Measurements from ENCODE around the gene AKR7A3. TPM values are rescaled to one million over a fixed set of nuclear protein-coding genes. Genes with fewer than 3 reads are reported as not detected.

Gene AKR7A3
- total RNA-seq, 1 donor from 2014 or later: 4.6 TPM

DNA sequence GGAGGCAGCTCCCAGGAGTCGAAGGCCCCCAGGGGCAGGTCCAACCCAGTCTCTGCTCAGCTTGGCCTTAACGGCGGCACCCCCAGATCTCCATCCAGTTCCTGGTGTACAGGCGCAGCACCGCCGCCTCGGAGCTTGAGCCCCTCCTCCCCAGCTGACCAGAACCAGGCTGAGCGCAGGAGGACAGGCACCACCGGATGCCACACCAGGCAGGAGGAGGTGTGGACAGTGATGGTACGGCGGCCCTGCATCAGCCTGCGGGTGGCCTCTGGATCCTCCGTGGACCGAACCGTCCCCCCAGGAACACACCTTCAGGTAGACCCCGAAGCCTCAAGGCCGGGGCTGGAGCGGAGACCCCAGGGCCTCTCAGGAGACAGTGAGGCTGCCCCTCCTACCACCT is 39.9 kb upstream of the AKR7A3 start:
- Mint-ChIP-seq H3K36me3 (peaks cover 4% of the 10 kb centered on the region), H3K27ac (no peak overlapping the region), H3K27me3 (no peaks in the 10 kb centered on the region)

DNA sequence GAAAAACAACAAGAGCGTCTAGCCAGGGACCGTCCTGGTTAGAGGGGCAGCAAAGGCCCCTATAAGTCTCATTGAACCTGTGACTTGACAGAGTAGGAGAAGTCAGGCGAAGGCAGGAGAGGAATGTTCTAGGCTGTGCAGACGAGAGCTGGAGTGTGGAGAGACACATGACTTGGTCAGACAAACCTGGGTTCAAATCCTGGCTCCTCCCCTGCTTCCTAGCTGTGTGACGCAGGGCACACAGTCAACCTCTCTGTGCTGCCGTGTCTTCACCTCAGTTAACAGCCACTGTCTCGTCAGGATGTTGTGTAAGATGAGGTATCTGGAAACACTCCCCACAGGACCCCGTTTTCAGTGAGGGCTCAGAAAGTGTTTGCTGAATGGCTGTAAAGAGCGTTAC is 39.2 kb upstream of the AKR7A3 start:
- Mint-ChIP-seq H3K27me3 (no peaks in the 10 kb centered on the region), H3K27ac (peak overlapping the region; percentile 10), H3K4me3 (no peak overlapping the region), H3K36me3 (peaks cover 4% of the 10 kb centered on the region), H3K9me3 (no peaks in the 10 kb centered on the region), H3K4me1 (ENCODE audit: unreplicated experiment) (no peaks in the 10 kb centered on the region)
- TF ChIP-seq, protein P1, sequence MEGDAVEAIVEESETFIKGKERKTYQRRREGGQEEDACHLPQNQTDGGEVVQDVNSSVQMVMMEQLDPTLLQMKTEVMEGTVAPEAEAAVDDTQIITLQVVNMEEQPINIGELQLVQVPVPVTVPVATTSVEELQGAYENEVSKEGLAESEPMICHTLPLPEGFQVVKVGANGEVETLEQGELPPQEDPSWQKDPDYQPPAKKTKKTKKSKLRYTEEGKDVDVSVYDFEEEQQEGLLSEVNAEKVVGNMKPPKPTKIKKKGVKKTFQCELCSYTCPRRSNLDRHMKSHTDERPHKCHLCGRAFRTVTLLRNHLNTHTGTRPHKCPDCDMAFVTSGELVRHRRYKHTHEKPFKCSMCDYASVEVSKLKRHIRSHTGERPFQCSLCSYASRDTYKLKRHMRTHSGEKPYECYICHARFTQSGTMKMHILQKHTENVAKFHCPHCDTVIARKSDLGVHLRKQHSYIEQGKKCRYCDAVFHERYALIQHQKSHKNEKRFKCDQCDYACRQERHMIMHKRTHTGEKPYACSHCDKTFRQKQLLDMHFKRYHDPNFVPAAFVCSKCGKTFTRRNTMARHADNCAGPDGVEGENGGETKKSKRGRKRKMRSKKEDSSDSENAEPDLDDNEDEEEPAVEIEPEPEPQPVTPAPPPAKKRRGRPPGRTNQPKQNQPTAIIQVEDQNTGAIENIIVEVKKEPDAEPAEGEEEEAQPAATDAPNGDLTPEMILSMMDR (conservative IDR thresholded peaks at IDR 0.05): no peak
- DNase-seq (ENCODE audit: extremely low spot score, unreplicated experiment): no peak

More for the DNA sequence above, 39.9 kb upstream of the AKR7A3 start:
- no peaks in the 10 kb centered on the region for H3K9me3 Mint-ChIP-seq
- DNase-seq (ENCODE audit: extremely low spot score, unreplicated experiment): no peak
- no peaks in the 10 kb centered on the region for H3K4me1 Mint-ChIP-seq (ENCODE audit: unreplicated experiment)
- TF ChIP-seq, protein P1 (conservative IDR thresholded peaks at IDR 0.05): no peak
- H3K4me3 Mint-ChIP-seq: no peak overlapping the region

DNA sequence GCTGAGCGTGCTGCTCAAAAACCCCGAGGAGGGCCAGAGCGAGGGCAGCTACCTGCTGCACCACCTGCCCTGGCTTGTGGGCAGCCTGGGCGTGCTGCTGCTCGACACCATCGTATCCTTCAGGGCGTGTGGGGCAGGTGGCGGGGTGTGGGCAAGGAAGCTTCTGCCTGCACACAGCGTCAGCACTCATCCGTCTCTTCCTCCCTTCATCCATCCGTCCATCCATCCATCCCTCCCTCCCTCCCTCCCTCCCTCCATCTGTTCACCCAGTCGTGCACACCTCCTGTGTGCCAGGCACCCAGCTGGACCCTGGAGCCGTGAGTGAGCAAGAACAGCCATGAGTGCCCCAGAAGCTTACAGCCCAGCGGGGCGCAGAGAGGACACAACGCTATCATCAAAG is 38.7 kb upstream of the AKR7A3 start:
- Mint-ChIP-seq H3K27me3 (no peaks in the 10 kb centered on the region), H3K9me3 (no peaks in the 10 kb centered on the region), H3K27ac (peak overlapping the region; percentile 10), H3K36me3 (peaks cover 4% of the 10 kb centered on the region), H3K4me3 (no peak overlapping the region), H3K4me1 (ENCODE audit: unreplicated experiment) (no peaks in the 10 kb centered on the region)
- DNase-seq (ENCODE audit: extremely low spot score, unreplicated experiment): no peak
- TF ChIP-seq, protein P1 (conservative IDR thresholded peaks at IDR 0.05): no peak

DNA sequence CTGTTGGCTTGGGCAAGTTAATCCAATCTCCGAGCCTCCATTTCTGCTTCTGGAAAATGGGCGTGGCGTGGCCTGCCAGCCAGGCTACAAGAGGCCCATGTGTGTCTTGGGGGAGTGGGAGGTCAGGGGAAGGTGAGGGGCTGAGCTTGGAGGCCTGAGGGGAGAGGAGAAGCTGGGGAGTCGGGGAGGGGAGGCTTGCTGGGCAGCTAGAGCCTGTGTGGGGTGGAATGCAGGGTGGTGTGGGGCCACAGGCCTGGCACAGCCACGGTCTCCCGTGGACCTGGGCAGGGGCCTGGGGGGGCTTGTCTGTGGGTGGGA is 38.1 kb upstream of the AKR7A3 start:
- Mint-ChIP-seq H3K4me1 (ENCODE audit: unreplicated experiment) (no peaks in the 10 kb centered on the region), H3K27ac (no peak overlapping the region), H3K36me3 (peaks cover 4% of the 10 kb centered on the region), H3K4me3 (no peak overlapping the region), H3K27me3 (no peaks in the 10 kb centered on the region), H3K9me3 (no peaks in the 10 kb centered on the region)
- no peak for DNase-seq (ENCODE audit: extremely low spot score, unreplicated experiment)
- TF ChIP-seq, protein P1 (conservative IDR thresholded peaks at IDR 0.05): no peak

DNA sequence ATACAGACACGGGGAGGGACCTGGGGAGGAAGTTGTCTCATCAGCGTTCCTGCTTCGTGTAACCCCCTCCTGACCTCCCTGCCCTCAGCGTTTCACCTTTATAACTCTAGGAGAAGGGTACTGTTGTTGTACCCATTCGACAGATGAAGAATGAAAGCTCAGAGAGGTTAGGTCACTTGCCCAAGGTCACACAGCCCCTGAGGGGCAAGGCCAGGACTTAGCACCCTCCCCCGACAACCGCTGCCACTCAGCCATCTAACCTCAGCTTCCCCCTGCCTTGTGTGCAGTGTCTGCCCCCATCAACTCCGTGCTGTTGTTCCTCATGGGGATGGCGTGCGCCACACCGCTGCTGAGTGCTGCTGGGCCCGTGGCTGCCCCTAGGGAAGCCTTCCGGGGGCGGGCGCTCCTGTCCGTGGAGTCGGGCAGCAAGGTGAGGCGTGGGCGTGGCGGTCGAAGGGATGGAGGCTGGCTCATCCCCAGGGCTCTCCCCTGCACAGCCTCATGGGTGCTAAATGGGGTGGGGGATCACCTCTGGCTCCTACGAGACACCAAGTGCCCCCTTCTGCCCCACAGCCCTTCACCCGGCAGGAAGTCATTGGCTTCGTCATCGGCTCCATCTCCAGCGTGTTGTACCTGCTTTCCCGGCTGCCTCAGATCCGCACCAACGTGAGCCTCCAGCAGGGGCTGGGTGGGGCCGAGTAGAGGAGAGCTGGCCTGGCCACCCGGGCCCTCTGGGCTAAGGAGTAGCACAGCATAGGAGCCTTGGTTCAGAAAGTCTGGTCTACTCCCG is 37.6 kb upstream of the AKR7A3 start:
- H3K36me3 Mint-ChIP-seq: peaks cover 4% of the 10 kb centered on the region

More for the DNA sequence above, 37.6 kb upstream of the AKR7A3 start:
- DNase-seq (ENCODE audit: extremely low spot score, unreplicated experiment): no peak
- Mint-ChIP-seq H3K27ac (no peak overlapping the region), H3K27me3 (no peaks in the 10 kb centered on the region), H3K4me1 (ENCODE audit: unreplicated experiment) (no peaks in the 10 kb centered on the region), H3K9me3 (no peaks in the 10 kb centered on the region), H3K4me3 (no peak overlapping the region)
- TF ChIP-seq, protein P1 (conservative IDR thresholded peaks at IDR 0.05): no peak

Measured in type B pancreatic cell (in vitro differentiated cells).